Panc1 (cell line): ENCODE data around the gene NEUROG2. TPM values are rescaled to one million over a fixed set of nuclear protein-coding genes. Genes with fewer than 3 reads are reported as not detected.

ENCODE experiments used
- ATAC-seq: fragments of 200-7000 bp; cut with Tn5 transposase; 2 replicates; pipeline ENCODE4 v1.9.1; 2020; ENCODE audit warnings: mild to moderate bottlenecking, moderate library complexity
- BruUV-seq: library from RNA; stranded (reverse); fragments of 400-500 nt; replicated peaks from 2 replicates; lab custom pipeline; 2021; lab: Mats Ljungman, UMichigan
- CTCF ChIA-PET: fragments of 300-600 bp; sonication (Branson Sonifier 250); formaldehyde crosslinking; loops from one replicate; lab custom pipeline; 2022; ENCODE audit warnings: antibody characterized with exemption; lab: Charles Lee
- POLR2A ChIA-PET: fragments of 300-600 bp; sonication (Branson Sonifier 250); formaldehyde crosslinking; loops from one replicate; lab custom pipeline; 2022; ENCODE audit warnings: antibody characterized with exemption; lab: Charles Lee
- DNase-seq: peaks from one replicate; pipeline ENCODE4 v3.0.0-alpha.2; 2010; ENCODE audit warnings: low read depth, low spot score
- H3K27ac ChIP-seq: 2 replicates; pipeline ENCODE4 v1.5.1; 2011; ENCODE audit warnings: mild to moderate bottlenecking, low read length, inconsistent platforms
- H3K27me3 ChIP-seq: fragments of 200-500 bp; sonication (Bioruptor generic); 2 replicates; pipeline ENCODE4 v1.6.0; 2014; ENCODE audit warnings: low read length, inconsistent platforms; ENCODE audit not compliant: control insufficient read depth, insufficient read depth
- H3K36me3 ChIP-seq: fragments of 200-500 bp; sonication (Bioruptor generic); 2 replicates; pipeline ENCODE4 v1.5.1; 2014; ENCODE audit warnings: inconsistent platforms, mild to moderate bottlenecking, low read length, moderate library complexity; ENCODE audit not compliant: control insufficient read depth, insufficient read depth
- H3K4me1 ChIP-seq: 2 replicates; pipeline ENCODE4 v1.5.1; 2011; ENCODE audit warnings: inconsistent platforms, mild to moderate bottlenecking, low read length, moderate library complexity; ENCODE audit not compliant: control insufficient read depth, insufficient read depth
- H3K4me3 ChIP-seq, 2 experiments: 2 replicates each; pipeline ENCODE4 v1.5.1; 2011 to 2012; ENCODE audit warnings: low read depth in 2 of 2, low read length in 2 of 2, mild to moderate bottlenecking in 2 of 2, inconsistent platforms in 1 of 2, moderate library complexity in 1 of 2
- H3K9me3 ChIP-seq: fragments of 200-500 bp; sonication (Bioruptor generic); 2 replicates; pipeline ENCODE4 v1.5.1; 2014; ENCODE audit warnings: low read depth, mild to moderate bottlenecking, inconsistent platforms, low read length, moderate library complexity; ENCODE audit not compliant: control insufficient read depth, insufficient read depth
- POLR2AphosphoS5 ChIP-seq: IDR thresholded peaks from 2 replicates; pipeline ENCODE4 v1.6.1; 2012; ENCODE audit warnings: mild to moderate bottlenecking, low read depth, low read length, moderate library complexity
- SIN3A ChIP-seq: IDR thresholded peaks from 2 replicates; pipeline ENCODE4 v1.6.1; 2012; ENCODE audit warnings: low read depth, mild to moderate bottlenecking, low read length, moderate library complexity, borderline replicate concordance; ENCODE audit not compliant: insufficient read depth
- TCF7L2 ChIP-seq: IDR thresholded peaks from 2 replicates; pipeline ENCODE4 v1.6.1; 2011; ENCODE audit warnings: mild to moderate bottlenecking, low read depth, low read length, inconsistent platforms
- in situ Hi-C: cut with HindIII; loops from 2 replicates; pipeline ENCODE4 v1.10.0; 2016; ENCODE audit warnings: low sequenced_read_pairs, low pct_unique_long_range_greater_than_20kb
- intact Hi-C: fragments of 100-400 bp; cut with micrococcal nuclease; formaldehyde crosslinking; loops from one replicate; pipeline ENCODE4 v1.10.0; 2022; ENCODE audit not compliant: unreplicated experiment
- total RNA-seq: library from RNA; stranded (reverse); gene quantifications from one replicate; pipeline ENCODE4 v1.2.1, GENCODE V29; 2021; ENCODE audit not compliant: unreplicated experiment
- TF ChIP-seq, protein P1 (sequence below), 2 experiments: IDR thresholded peaks; 2 replicates each; pipeline ENCODE4 v1.6.1; 2011 to 2012; ENCODE audit warnings: low read depth in 2 of 2, control low read depth in 1 of 2, low read length in 1 of 2, mild to moderate bottlenecking in 1 of 2, moderate library complexity in 1 of 2; ENCODE audit not compliant: insufficient read depth in 1 of 2
- TF ChIP-seq, protein P2 (sequence below): fragments of 450-650 bp; IDR thresholded peaks from 2 replicates; pipeline ENCODE4 v1.5.1; 2017; ENCODE audit warnings: mild to moderate bottlenecking

The NEUROG2 gene
- total RNA-seq, 1 experiment from 2014 or later = not detected

DNA sequence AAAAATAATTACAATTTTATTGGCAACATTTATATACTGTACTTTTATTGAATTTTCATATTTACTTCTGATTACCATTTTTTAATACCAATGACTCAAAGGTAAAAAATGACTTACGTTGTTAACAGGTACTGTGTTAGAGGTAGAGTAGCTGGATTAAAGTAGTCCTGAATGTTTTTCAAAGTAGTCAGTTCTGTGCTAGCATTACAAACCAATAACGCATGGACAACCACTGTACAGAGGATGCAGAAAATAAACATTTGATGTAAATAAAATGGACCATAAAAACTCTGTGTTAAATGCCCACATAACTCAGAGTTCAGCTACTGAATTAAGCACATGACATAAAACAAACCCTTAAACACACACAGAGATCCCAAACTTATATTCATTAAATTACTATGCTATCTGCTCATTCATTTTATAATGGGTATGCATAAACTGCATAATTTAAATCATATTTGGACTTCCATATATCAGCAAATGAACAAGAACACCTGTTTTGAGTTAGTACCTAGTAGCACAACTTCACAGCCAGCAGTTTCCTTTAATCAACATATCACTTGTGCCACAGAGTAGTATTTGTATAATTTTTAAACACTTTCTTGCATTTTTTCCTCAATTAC lies 46.4 kb upstream of the NEUROG2 start:
- ChIA-PET CTCF (no interaction called here), POLR2A (no interaction called here)
- no peaks in the 10 kb centered on the region for H3K9me3 ChIP-seq
- in situ Hi-C loops = no loop called here
- no peaks in the 10 kb centered on the region for H3K4me1 ChIP-seq
- ATAC-seq (no peak), DNase-seq (no peak)
- no peaks in the 10 kb centered on the region for H3K27me3 ChIP-seq
- intact Hi-C loops = no loop called here
- no peak overlapping the region for H3K27ac ChIP-seq
- BruUV-seq = no TSS peak
- H3K36me3 ChIP-seq = no peaks in the 10 kb centered on the region
- no peak overlapping the region for H3K4me3 ChIP-seq
- TF ChIP-seq, protein P1, sequence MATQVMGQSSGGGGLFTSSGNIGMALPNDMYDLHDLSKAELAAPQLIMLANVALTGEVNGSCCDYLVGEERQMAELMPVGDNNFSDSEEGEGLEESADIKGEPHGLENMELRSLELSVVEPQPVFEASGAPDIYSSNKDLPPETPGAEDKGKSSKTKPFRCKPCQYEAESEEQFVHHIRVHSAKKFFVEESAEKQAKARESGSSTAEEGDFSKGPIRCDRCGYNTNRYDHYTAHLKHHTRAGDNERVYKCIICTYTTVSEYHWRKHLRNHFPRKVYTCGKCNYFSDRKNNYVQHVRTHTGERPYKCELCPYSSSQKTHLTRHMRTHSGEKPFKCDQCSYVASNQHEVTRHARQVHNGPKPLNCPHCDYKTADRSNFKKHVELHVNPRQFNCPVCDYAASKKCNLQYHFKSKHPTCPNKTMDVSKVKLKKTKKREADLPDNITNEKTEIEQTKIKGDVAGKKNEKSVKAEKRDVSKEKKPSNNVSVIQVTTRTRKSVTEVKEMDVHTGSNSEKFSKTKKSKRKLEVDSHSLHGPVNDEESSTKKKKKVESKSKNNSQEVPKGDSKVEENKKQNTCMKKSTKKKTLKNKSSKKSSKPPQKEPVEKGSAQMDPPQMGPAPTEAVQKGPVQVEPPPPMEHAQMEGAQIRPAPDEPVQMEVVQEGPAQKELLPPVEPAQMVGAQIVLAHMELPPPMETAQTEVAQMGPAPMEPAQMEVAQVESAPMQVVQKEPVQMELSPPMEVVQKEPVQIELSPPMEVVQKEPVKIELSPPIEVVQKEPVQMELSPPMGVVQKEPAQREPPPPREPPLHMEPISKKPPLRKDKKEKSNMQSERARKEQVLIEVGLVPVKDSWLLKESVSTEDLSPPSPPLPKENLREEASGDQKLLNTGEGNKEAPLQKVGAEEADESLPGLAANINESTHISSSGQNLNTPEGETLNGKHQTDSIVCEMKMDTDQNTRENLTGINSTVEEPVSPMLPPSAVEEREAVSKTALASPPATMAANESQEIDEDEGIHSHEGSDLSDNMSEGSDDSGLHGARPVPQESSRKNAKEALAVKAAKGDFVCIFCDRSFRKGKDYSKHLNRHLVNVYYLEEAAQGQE (IDR thresholded peaks at IDR 0.05; ENCODE audit: insufficient read depth in 1 of 2, low read depth in 2 of 2, low read length in 1 of 2) = no peak
- TF ChIP-seq, protein P2, sequence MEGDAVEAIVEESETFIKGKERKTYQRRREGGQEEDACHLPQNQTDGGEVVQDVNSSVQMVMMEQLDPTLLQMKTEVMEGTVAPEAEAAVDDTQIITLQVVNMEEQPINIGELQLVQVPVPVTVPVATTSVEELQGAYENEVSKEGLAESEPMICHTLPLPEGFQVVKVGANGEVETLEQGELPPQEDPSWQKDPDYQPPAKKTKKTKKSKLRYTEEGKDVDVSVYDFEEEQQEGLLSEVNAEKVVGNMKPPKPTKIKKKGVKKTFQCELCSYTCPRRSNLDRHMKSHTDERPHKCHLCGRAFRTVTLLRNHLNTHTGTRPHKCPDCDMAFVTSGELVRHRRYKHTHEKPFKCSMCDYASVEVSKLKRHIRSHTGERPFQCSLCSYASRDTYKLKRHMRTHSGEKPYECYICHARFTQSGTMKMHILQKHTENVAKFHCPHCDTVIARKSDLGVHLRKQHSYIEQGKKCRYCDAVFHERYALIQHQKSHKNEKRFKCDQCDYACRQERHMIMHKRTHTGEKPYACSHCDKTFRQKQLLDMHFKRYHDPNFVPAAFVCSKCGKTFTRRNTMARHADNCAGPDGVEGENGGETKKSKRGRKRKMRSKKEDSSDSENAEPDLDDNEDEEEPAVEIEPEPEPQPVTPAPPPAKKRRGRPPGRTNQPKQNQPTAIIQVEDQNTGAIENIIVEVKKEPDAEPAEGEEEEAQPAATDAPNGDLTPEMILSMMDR = no peak
- TF ChIP-seq SIN3A (no peak), TCF7L2 (no peak), POLR2AphosphoS5 (no peak)

DNA sequence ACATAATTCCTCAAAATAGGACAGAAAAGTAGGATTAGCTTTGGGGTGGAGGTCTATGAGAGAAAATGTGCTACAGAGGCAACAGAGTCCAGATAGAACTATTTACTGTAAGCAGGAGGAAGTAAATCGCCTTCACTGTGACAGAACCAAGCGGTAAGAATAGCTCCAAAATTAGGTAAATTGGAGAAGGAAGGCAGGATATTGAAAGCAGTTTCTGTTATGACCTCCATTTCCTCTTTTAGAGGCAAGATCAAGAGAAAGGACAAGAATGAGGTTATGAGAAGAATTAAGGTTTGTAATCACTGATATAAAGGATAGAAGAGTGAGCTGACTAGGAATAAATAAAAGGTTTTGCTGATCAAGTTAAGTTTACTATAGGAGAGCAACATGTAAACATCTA lies 44.1 kb upstream of the NEUROG2 start:
- CTCF ChIA-PET = no interaction called here
- BruUV-seq = no TSS peak
- H3K4me1 ChIP-seq = no peaks in the 10 kb centered on the region
- POLR2A ChIA-PET = no interaction called here
- no peaks in the 10 kb centered on the region for H3K36me3 ChIP-seq
- H3K27ac ChIP-seq = no peak overlapping the region
- no peak for TF ChIP-seq TCF7L2
- TF ChIP-seq POLR2AphosphoS5 = no peak
- TF ChIP-seq, protein P1 (IDR thresholded peaks at IDR 0.05; ENCODE audit: insufficient read depth in 1 of 2, low read depth in 2 of 2, low read length in 1 of 2) = no peak
- TF ChIP-seq SIN3A = no peak
- no peaks in the 10 kb centered on the region for H3K9me3 ChIP-seq
- in situ Hi-C loops (no loop called here), intact Hi-C loops (no loop called here)
- ATAC-seq (no peak), DNase-seq (no peak)
- no peak overlapping the region for H3K4me3 ChIP-seq
- H3K27me3 ChIP-seq = no peaks in the 10 kb centered on the region
